HepG2 (cell line): Measurements from ENCODE around the gene FRRS1. TPM values are rescaled to one million over a fixed set of nuclear protein-coding genes. Genes with fewer than 3 reads are reported as not detected.

Experiments used
- ATAC-seq: fragments of 200-7000 bp; cut with Tn5 transposase; 3 replicates; pipeline ENCODE4 v1.9.1; 2020; ENCODE audit warnings: mild to moderate bottlenecking, moderate library complexity
- BruUV-seq: library from RNA; stranded (reverse); fragments of 400-500 nt; replicated peaks from 2 replicates; lab custom pipeline; 2021; lab: Mats Ljungman, UMichigan
- CTCF ChIA-PET: fragments of 300-600 bp; formaldehyde crosslinking; extraction: SDS; loops from one replicate; lab custom pipeline; 2021; ENCODE audit warnings: low total read pairs, inconsistent platforms, low intra/inter-chr PET ratio; lab: Yijun Ruan, JAX
- POLR2A ChIA-PET: fragments of 350-600 bp; sonication (Branson Sonifier 250); formaldehyde crosslinking; loops from one replicate; lab custom pipeline; 2020; ENCODE audit warnings: antibody characterized with exemption, inconsistent platforms; lab: Yijun Ruan, JAX
- DNase-seq: peaks from one replicate; pipeline ENCODE4 v3.0.0-alpha.2; 2015; ENCODE audit warnings: low spot score
- FAIRE-seq: peaks from 3 replicates; lab custom pipeline; 2011; peaks lifted over from hg19 to GRCh38; lab: Jason Lieb, UNC
- H2AFZ ChIP-seq: one replicate; pipeline ENCODE4 v1.6.1; 2011; ENCODE audit warnings: low read length, inconsistent platforms
- H3K27ac ChIP-seq: fragments of 300-600 bp; 3 replicates; pipeline ENCODE4 v1.8.0; 2011; ENCODE audit warnings: mixed run types, mild to moderate bottlenecking, mixed read lengths, low read length, inconsistent platforms; ENCODE audit not compliant: insufficient read depth; ENCODE audit errors: extremely low read length
- H3K27me3 ChIP-seq, 2 experiments: fragments of 200-600 bp in 1 of 2; 2 replicates in 1 of 2; 3 replicates in 1 of 2; pipeline versions ENCODE4 v1.6.0 to v1.8.0; 2011; ENCODE audit warnings: low read length in 2 of 2, mild to moderate bottlenecking in 2 of 2, moderate library complexity in 2 of 2, inconsistent platforms in 1 of 2; ENCODE audit not compliant: insufficient read depth in 2 of 2, control insufficient read depth in 1 of 2
- H3K36me3 ChIP-seq, 2 experiments: fragments of 200-600 bp in 1 of 2; replicated peaks in 1 of 2; 2 replicates in 1 of 2; 3 replicates in 1 of 2; pipeline versions ENCODE4 v1.5.1 to v1.8.0; 2011; ENCODE audit warnings: low read length in 2 of 2, inconsistent platforms in 1 of 2; ENCODE audit not compliant: insufficient read depth in 2 of 2, control insufficient read depth in 1 of 2
- H3K4me1 ChIP-seq: 2 replicates; pipeline ENCODE4 v1.5.1; 2012; ENCODE audit warnings: low read length, inconsistent platforms; ENCODE audit not compliant: insufficient read depth
- H3K4me2 ChIP-seq: 2 replicates; pipeline ENCODE4 v1.6.0; 2011; ENCODE audit warnings: low read depth, low read length, inconsistent platforms
- H3K4me3 ChIP-seq, 3 experiments: fragments of 200-600 bp in 1 of 3; sonication (generic), shearing (Covaris generic) in 1 of 3; replicated peaks in 1 of 3; 2 replicates each; pipeline ENCODE4 v1.5.1; 2011 to 2016; ENCODE audit warnings: low read length in 3 of 3, inconsistent platforms in 2 of 3, low read depth in 2 of 3, mild to moderate bottlenecking in 2 of 3, control low read depth in 1 of 3, mixed read lengths in 1 of 3; ENCODE audit not compliant: insufficient read depth in 1 of 3
- H3K79me2 ChIP-seq: one replicate; pipeline ENCODE4 v1.6.1; 2011; ENCODE audit warnings: low read length, inconsistent platforms; ENCODE audit not compliant: insufficient read depth
- H3K9ac ChIP-seq: 2 replicates; pipeline ENCODE4 v1.6.0; 2011; ENCODE audit warnings: mild to moderate bottlenecking, low read depth, low read length, inconsistent platforms; ENCODE audit not compliant: insufficient read depth
- H3K9me3 ChIP-seq: 2 replicates; pipeline ENCODE4 v1.5.1; 2012; ENCODE audit warnings: mild to moderate bottlenecking, low read length
- H4K20me1 ChIP-seq: 2 replicates; pipeline ENCODE4 v1.6.0; 2011; ENCODE audit warnings: inconsistent platforms, mild to moderate bottlenecking, low read length, moderate library complexity; ENCODE audit not compliant: insufficient read depth
- HNRNPLL ChIP-seq: fragments of 200-400 bp; formaldehyde crosslinking; IDR thresholded peaks from 2 replicates; pipeline ENCODE4 v1.6.1; 2017; ENCODE audit warnings: mild to moderate bottlenecking, low read depth, low read length; ENCODE audit not compliant: poor library complexity, severe bottlenecking
- KDM1A ChIP-seq: IDR thresholded peaks from 2 replicates; pipeline ENCODE4 v1.6.1; 2016; ENCODE audit warnings: missing compliant biosample characterization
- MYPOP ChIP-seq: sonication (generic); formaldehyde crosslinking; IDR thresholded peaks from 2 replicates; pipeline ENCODE4 v1.8.1; 2023; ENCODE audit warnings: mild to moderate bottlenecking, moderate library complexity, missing genetic modification reagents
- ONECUT2 ChIP-seq: sonication (generic); formaldehyde crosslinking; IDR thresholded peaks from 2 replicates; pipeline ENCODE4 v1.4.0; 2020; ENCODE audit warnings: missing genetic modification reagents
- RCOR2 ChIP-seq: IDR thresholded peaks from 2 replicates; pipeline ENCODE4 v1.6.1; 2016; ENCODE audit warnings: missing biosample characterization, missing genetic modification reagents
- REST ChIP-seq, 2 experiments: IDR thresholded peaks; 2 replicates each; pipeline ENCODE4 v1.6.1; 2011 to 2012; ENCODE audit warnings: low read length in 2 of 2, borderline replicate concordance in 1 of 2, low read depth in 1 of 2, mild to moderate bottlenecking in 1 of 2, moderate library complexity in 1 of 2
- SOX13 ChIP-seq, 3 experiments: fragments of 450-650 bp in 1 of 3; sonication (generic) in 1 of 3; formaldehyde crosslinking in 1 of 3; IDR thresholded peaks in 2 of 3; conservative IDR thresholded peaks in 1 of 3; 2 replicates each; pipeline versions ENCODE4 v1.5.0 to v1.6.1; 2016 to 2020; ENCODE audit warnings: antibody characterized with exemption in 1 of 3, mild to moderate bottlenecking in 1 of 3, missing compliant biosample characterization in 1 of 3, missing genetic modification reagents in 1 of 3, moderate library complexity in 1 of 3
- TFAP4 ChIP-seq: sonication (generic); IDR thresholded peaks from 2 replicates; pipeline ENCODE4 v1.6.1; 2016; ENCODE audit warnings: low read depth, borderline replicate concordance
- ZBTB42 ChIP-seq: sonication (generic); formaldehyde crosslinking; IDR thresholded peaks from 2 replicates; pipeline ENCODE4 v1.5.0; 2020; ENCODE audit warnings: mild to moderate bottlenecking, missing genetic modification reagents
- ZNF10 ChIP-seq: sonication (generic); formaldehyde crosslinking; IDR thresholded peaks from 2 replicates; pipeline ENCODE4 v1.4.0; 2020; ENCODE audit warnings: mild to moderate bottlenecking, low read depth, missing genetic modification reagents, borderline replicate concordance
- ZNF354B ChIP-seq: sonication (generic); formaldehyde crosslinking; IDR thresholded peaks from 2 replicates; pipeline ENCODE4 v1.8.0; 2022; ENCODE audit warnings: mild to moderate bottlenecking, missing genetic modification reagents
- ZNF501 ChIP-seq: sonication (generic); formaldehyde crosslinking; IDR thresholded peaks from 2 replicates; pipeline ENCODE4 v1.5.1; 2020; ENCODE audit warnings: mild to moderate bottlenecking, moderate library complexity, missing genetic modification reagents
- ZNF562 ChIP-seq: sonication (generic); formaldehyde crosslinking; IDR thresholded peaks from 2 replicates; pipeline ENCODE4 v1.8.0; 2022; ENCODE audit warnings: missing genetic modification reagents, borderline replicate concordance
- ZNF629 ChIP-seq: sonication (generic); formaldehyde crosslinking; conservative IDR thresholded peaks from 2 replicates; pipeline ENCODE4 v1.5.0; 2020; ENCODE audit warnings: missing genetic modification reagents
- ZNF775 ChIP-seq: sonication (generic); formaldehyde crosslinking; IDR thresholded peaks from 2 replicates; pipeline ENCODE4 v1.4.0; 2020; ENCODE audit warnings: missing genetic modification reagents, mild to moderate bottlenecking, moderate library complexity, borderline replicate concordance
- WGBS: methylation state at CpG from one replicate; pipeline ENCODE4 v1.1.6; 2017; ENCODE audit warnings: low lambda C conversion rate; 5-methylcytosine and 5-hydroxymethylcytosine counted together
- in situ Hi-C: cut with HindIII; loops from 2 replicates; pipeline ENCODE4 v1.10.0; 2017; ENCODE audit warnings: low pct_unique_long_range_greater_than_20kb; ENCODE audit not compliant: extremely low pct_ligation_motif_present
- intact Hi-C: fragments of 100-400 bp; cut with micrococcal nuclease; formaldehyde crosslinking; loops from one replicate; pipeline ENCODE4 v1.10.0; 2022; ENCODE audit not compliant: unreplicated experiment
- polyA plus RNA-seq, 8 experiments: library from polyadenylated mRNA; depleted of rRNA in 3 of 8; stranded (reverse) in 7 of 8; unstranded in 1 of 8; fragments of >200 nt; fragmentation: Illumina TruSeq in 4 of 8; extraction: Trizol in 4 of 8; gene quantifications; 2 replicates each; pipeline versions ENCODE4 v1.2.1 to v1.2.3, GENCODE V29; 2011 to 2016; ENCODE audit warnings: low read depth in 4 of 8, missing spikeins in 1 of 8, mixed read lengths in 1 of 8; ENCODE audit not compliant: insufficient read depth in 1 of 8
- total RNA-seq, 5 experiments: library from RNA; depleted of rRNA; stranded (reverse); fragments of >200 nt; fragmentation: Illumina TruSeq; extraction: Trizol; gene quantifications; 2 replicates each; pipeline ENCODE4 v1.2.3, GENCODE V29; 2016; ENCODE audit warnings: low read depth in 1 of 5
- TF ChIP-seq, protein P1 (sequence below): sonication (generic); formaldehyde crosslinking; IDR thresholded peaks from 2 replicates; pipeline ENCODE4 v1.4.0; 2020; ENCODE audit warnings: missing genetic modification reagents; ENCODE audit errors: not compliant biosample characterization

Gene FRRS1
- total and polyA plus RNA-seq, 2 of the 13 experiments (the other 11 are each of a cell fraction or from before 2014, with no cell fraction given), result 22.6 to 23.4 TPM

DNA sequence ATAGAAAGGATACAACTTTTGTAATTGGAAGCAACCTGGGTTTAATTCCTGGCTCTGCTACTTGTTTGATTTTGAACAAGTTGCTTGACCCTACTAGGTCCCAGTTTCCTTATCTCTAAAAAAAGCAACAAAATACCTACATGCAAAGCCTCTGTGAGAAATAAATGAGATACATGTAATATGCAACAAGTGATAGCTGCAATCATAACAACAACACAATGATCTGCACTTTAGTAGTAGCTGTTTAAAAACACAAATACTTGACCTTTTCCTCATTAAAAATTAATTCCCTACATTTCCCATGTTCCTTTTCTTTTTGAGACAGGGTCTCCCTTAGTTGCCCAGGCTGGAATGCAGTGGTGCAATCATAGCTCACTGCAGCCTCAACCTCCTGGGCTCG is 40.0 kb downstream of the FRRS1 start:
- in situ Hi-C loops (no loop called here), intact Hi-C loops (no loop called here)
- no peaks in the 10 kb centered on the region for H3K79me2 ChIP-seq
- ChIA-PET POLR2A (no interaction called here), CTCF (no interaction called here)
- no peak for FAIRE-seq
- no peak for DNase-seq
- no peak overlapping the region for H2AFZ ChIP-seq
- H3K27me3 ChIP-seq, result no peaks in the 10 kb centered on the region
- no peak for ATAC-seq
- peaks cover 15% of the 10 kb centered on the region for H3K4me1 ChIP-seq
- 96% methylated on average over 1 of the region's 1 CpG for WGBS
- BruUV-seq, result no TSS peak
- H3K36me3 ChIP-seq, result peaks cover 4 to 16% of the 10 kb centered on the region in 2 experiments; a peak in 3 of 5 replicates
- no peak overlapping the region for H3K27ac ChIP-seq
- no peak overlapping the region for H3K9ac ChIP-seq
- no peak overlapping the region for H3K4me2 ChIP-seq
- H3K9me3 ChIP-seq, result no peaks in the 10 kb centered on the region
- no peak overlapping the region for H3K4me3 ChIP-seq
- no peaks in the 10 kb centered on the region for H4K20me1 ChIP-seq
- TF ChIP-seq ZNF354B (no peak), ZNF562 (CRISPR knock-in tag) (no peak), ZBTB42 (CRISPR knock-in tag) (no peak), ZNF501 (CRISPR knock-in tag) (no peak), TFAP4 (no peak), REST (IDR thresholded peaks at IDR 0.05; ENCODE audit: borderline replicate concordance in 1 of 2, low read depth in 1 of 2, low read length in 2 of 2) (no peak), MYPOP (CRISPR knock-in tag) (no peak), ONECUT2 (no peak), SOX13 (IDR thresholded peaks at IDR 0.05) (no peak), SOX13 (CRISPR knock-in tag; conservative IDR thresholded peaks at IDR 0.05 in 1 of 2, IDR thresholded peaks at IDR 0.05 in 1 of 2) (no peak), HNRNPLL (no peak), ZNF629 (CRISPR knock-in tag) (no peak), ZNF775 (no peak), KDM1A (no peak), RCOR2 (CRISPR knock-in tag) (no peak), ZNF10 (CRISPR knock-in tag) (no peak)
- TF ChIP-seq, protein P1, sequence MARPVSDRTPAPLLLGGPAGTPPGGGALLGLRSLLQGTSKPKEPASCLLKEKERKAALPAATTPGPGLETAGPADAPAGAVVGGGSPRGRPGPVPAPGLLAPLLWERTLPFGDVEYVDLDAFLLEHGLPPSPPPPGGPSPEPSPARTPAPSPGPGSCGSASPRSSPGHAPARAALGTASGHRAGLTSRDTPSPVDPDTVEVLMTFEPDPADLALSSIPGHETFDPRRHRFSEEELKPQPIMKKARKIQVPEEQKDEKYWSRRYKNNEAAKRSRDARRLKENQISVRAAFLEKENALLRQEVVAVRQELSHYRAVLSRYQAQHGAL (CRISPR knock-in tag), result no peak
